ENCODE results near the gene DLGAP4. TPM values are rescaled to one million over a fixed set of nuclear protein-coding genes. Genes with fewer than 3 reads are reported as not detected.

The DLGAP4 gene
- total and polyA plus RNA-seq, 8 donors: 15.1 to 92.2 (median 33.5) TPM

DNA sequence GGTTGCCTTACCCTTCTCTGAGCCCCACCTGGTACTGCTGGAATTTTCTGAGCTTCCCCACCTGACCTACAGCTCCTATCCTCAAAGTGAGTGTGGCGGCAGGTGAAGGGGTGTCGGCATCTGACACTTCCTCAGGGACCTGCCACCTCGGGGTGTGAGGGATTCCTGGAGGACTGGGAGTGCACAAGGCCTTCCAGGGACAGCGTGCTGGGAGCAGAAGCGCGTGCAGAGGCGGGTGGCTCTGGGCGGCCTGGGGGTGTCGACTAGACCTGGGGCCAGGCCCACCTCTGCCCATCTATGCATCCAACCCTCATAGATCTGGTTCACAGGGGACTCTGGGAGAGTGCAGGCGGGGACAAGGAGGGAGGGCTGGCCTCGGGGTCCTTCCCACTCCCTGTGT, 7.8 kb downstream of the DLGAP4 start:
- intact Hi-C loops (cut with DNase I; ENCODE audit: low total_unique reads): no loop called here
- Histone ChIP-seq H3K4me1 (no peaks in the 10 kb centered on the region), H3K36me3 (no peaks in the 10 kb centered on the region), H3K27ac (no peak overlapping the region), H3K27me3 (peaks cover 8 to 69% (median 31%) of the 10 kb centered on the region in 3 donors), H3K9me3 (no peaks in the 10 kb centered on the region), H3K4me3 (no peak overlapping the region)
- no peak for DNase-seq
- WGBS, 5 donors: 64 to 71% (median 65%) methylated on average over 10 to 11 of the region's 11 CpGs; no CpG with 5 or more reads in 1 of the 5 donors
- TF ChIP-seq POLR2AphosphoS5 (IDR thresholded peaks at IDR 0.05) (no peak), CTCF (IDR thresholded peaks at IDR 0.05) (no peak), POLR2A (IDR thresholded peaks at IDR 0.05) (no peak), EP300 (IDR thresholded peaks at IDR 0.05) (no peak)

- Histone ChIP-seq H3K4me1 (no peaks in the 10 kb centered on the region), H3K4me3 (no peak overlapping the region), H3K27ac (no peak overlapping the region), H3K27me3 (peaks cover 0 to 66% (median 22%) of the 10 kb centered on the region in 3 donors), H3K9me3 (no peaks in the 10 kb centered on the region), H3K36me3 (no peaks in the 10 kb centered on the region)
- no peak for TF ChIP-seq POLR2AphosphoS5 (IDR thresholded peaks at IDR 0.05)
- TF ChIP-seq POLR2A (IDR thresholded peaks at IDR 0.05): no peak
- TF ChIP-seq CTCF (IDR thresholded peaks at IDR 0.05): no peak
- TF ChIP-seq EP300 (IDR thresholded peaks at IDR 0.05): no peak
- DNase-seq: no peak
- 46 to 56% (median 49%) methylated on average over 9 to 11 of the region's 12 CpGs for WGBS, 5 donors
- intact Hi-C loops (cut with DNase I; ENCODE audit: low total_unique reads): no loop called here
Observed at GRCh38 chr20:36314734-36315544, 8.8 kb downstream of the DLGAP4 start.

- DNase-seq: no peak
- Histone ChIP-seq H3K27me3 (peaks cover 0 to 64% (median 17%) of the 10 kb centered on the region in 3 donors), H3K36me3 (no peaks in the 10 kb centered on the region), H3K4me1 (no peaks in the 10 kb centered on the region), H3K9me3 (no peaks in the 10 kb centered on the region), H3K27ac (no peak overlapping the region), H3K4me3 (no peak overlapping the region)
- no peak for TF ChIP-seq CTCF (IDR thresholded peaks at IDR 0.05)
- TF ChIP-seq EP300 (IDR thresholded peaks at IDR 0.05): no peak
- TF ChIP-seq POLR2AphosphoS5 (IDR thresholded peaks at IDR 0.05): no peak
- 49 to 58% (median 52%) methylated on average over 10 to 11 of the region's 11 CpGs for WGBS, 5 donors
- intact Hi-C loops (cut with DNase I; ENCODE audit: low total_unique reads): no loop called here
Observed at GRCh38 chr20:36315545-36316351, 9.6 kb downstream of the DLGAP4 start.

GRCh38 chr20:36317675-36318074, 11.5 kb downstream of the DLGAP4 start:
- TF ChIP-seq EP300 (IDR thresholded peaks at IDR 0.05): no peak
- TF ChIP-seq CTCF (IDR thresholded peaks at IDR 0.05): no peak
- TF ChIP-seq POLR2A (IDR thresholded peaks at IDR 0.05): no peak
- no peak for TF ChIP-seq POLR2AphosphoS5 (IDR thresholded peaks at IDR 0.05)
- no peaks in the 10 kb centered on the region for H3K9me3 ChIP-seq
- H3K27ac ChIP-seq: no peak overlapping the region
- H3K27me3 ChIP-seq: peaks cover 0 to 55% (median 7%) of the 10 kb centered on the region in 3 donors
- no peak overlapping the region for H3K4me3 ChIP-seq
- H3K4me1 ChIP-seq: no peaks in the 10 kb centered on the region
- 74 to 82% (median 77%) methylated on average over 3 of the region's 3 CpGs for WGBS, 5 donors
- DNase-seq: no peak
- H3K36me3 ChIP-seq: no peaks in the 10 kb centered on the region
- intact Hi-C loops (cut with DNase I; ENCODE audit: low total_unique reads): no loop called here

Data from stomach (tissue), 9 donors.